HepG2 (cell line): ENCODE data around the gene UNC50. TPM values are rescaled to one million over a fixed set of nuclear protein-coding genes. Genes with fewer than 3 reads are reported as not detected.

Experiments
- GZF1 ChIP-seq: sonication (generic); formaldehyde crosslinking; IDR thresholded peaks from 2 replicates; pipeline ENCODE4 v1.5.1; 2020; ENCODE audit warnings: mild to moderate bottlenecking, missing genetic modification reagents
- HMG20A ChIP-seq: IDR thresholded peaks from 2 replicates; pipeline ENCODE4 v1.6.1; 2016; ENCODE audit warnings: borderline replicate concordance
- HNRNPH1 ChIP-seq: fragments of 200-400 bp; formaldehyde crosslinking; optimal IDR thresholded peaks from 2 replicates; pipeline ENCODE3; 2017; ENCODE audit warnings: mild to moderate bottlenecking, low read depth, low read length
- IRX3 ChIP-seq: sonication (generic); formaldehyde crosslinking; IDR thresholded peaks from 2 replicates; pipeline ENCODE4 v1.8.1; 2023; ENCODE audit warnings: mild to moderate bottlenecking, low read depth, missing genetic modification reagents, borderline replicate concordance
- KDM4B ChIP-seq: sonication (generic); formaldehyde crosslinking; IDR thresholded peaks from 2 replicates; pipeline ENCODE4 v1.4.0; 2020; ENCODE audit warnings: missing genetic modification reagents
- KLF12 ChIP-seq: sonication (generic); formaldehyde crosslinking; IDR thresholded peaks from 2 replicates; pipeline ENCODE4 v1.4.0; 2020; ENCODE audit warnings: missing genetic modification reagents, borderline replicate concordance
- KMT2B ChIP-seq: IDR thresholded peaks from 2 replicates; pipeline ENCODE4 v1.6.1; 2016; ENCODE audit warnings: missing genetic modification reagents, missing compliant biosample characterization
- NFATC3 ChIP-seq: sonication (generic); formaldehyde crosslinking; IDR thresholded peaks from 2 replicates; pipeline ENCODE4 v1.5.1; 2020; ENCODE audit warnings: mild to moderate bottlenecking, missing genetic modification reagents
- POLR2A ChIP-seq, 2 experiments: IDR thresholded peaks; 2 replicates each; pipeline ENCODE4 v1.6.1; 2011; ENCODE audit warnings: low read depth in 2 of 2, low read length in 2 of 2, mild to moderate bottlenecking in 1 of 2, moderate library complexity in 1 of 2; ENCODE audit not compliant: insufficient read depth in 1 of 2
- RORA ChIP-seq: sonication (generic); formaldehyde crosslinking; IDR thresholded peaks from 2 replicates; pipeline ENCODE4 v1.5.0; 2020; ENCODE audit warnings: mild to moderate bottlenecking, missing genetic modification reagents, moderate library complexity
- RXRB ChIP-seq: IDR thresholded peaks from 2 replicates; pipeline ENCODE4 v1.6.1; 2016; ENCODE audit warnings: borderline replicate concordance, missing genetic modification reagents, missing compliant biosample characterization
- ZNF12 ChIP-seq: sonication (generic); formaldehyde crosslinking; IDR thresholded peaks from 2 replicates; pipeline ENCODE4 v1.5.0; 2020; ENCODE audit warnings: missing genetic modification reagents
- ZNF432 ChIP-seq: sonication (generic); formaldehyde crosslinking; IDR thresholded peaks from 2 replicates; pipeline ENCODE4 v1.5.0; 2020; ENCODE audit warnings: missing genetic modification reagents, mild to moderate bottlenecking, borderline replicate concordance
- ZNF713 ChIP-seq: sonication (generic); formaldehyde crosslinking; IDR thresholded peaks from 2 replicates; pipeline ENCODE4 v1.4.0; 2020; ENCODE audit warnings: mild to moderate bottlenecking, missing genetic modification reagents
- ZNF772 ChIP-seq: sonication (generic); formaldehyde crosslinking; IDR thresholded peaks from 2 replicates; pipeline ENCODE4 v1.5.0; 2020; ENCODE audit warnings: mild to moderate bottlenecking, missing genetic modification reagents
- ZSCAN21 ChIP-seq: sonication (generic); formaldehyde crosslinking; IDR thresholded peaks from 2 replicates; pipeline ENCODE4 v1.8.0; 2022; ENCODE audit warnings: mild to moderate bottlenecking, missing genetic modification reagents, moderate library complexity, borderline replicate concordance
- ZSCAN9 ChIP-seq: IDR thresholded peaks from 2 replicates; pipeline ENCODE4 v1.6.1; 2016; ENCODE audit warnings: borderline replicate concordance
- polyA plus RNA-seq, 8 experiments: library from polyadenylated mRNA; depleted of rRNA in 3 of 8; stranded (reverse) in 7 of 8; unstranded in 1 of 8; fragments of >200 nt; fragmentation: Illumina TruSeq in 4 of 8; extraction: Trizol in 4 of 8; gene quantifications; 2 replicates each; pipeline versions ENCODE4 v1.2.1 to v1.2.3, GENCODE V29; 2011 to 2016; ENCODE audit warnings: low read depth in 4 of 8, missing spikeins in 1 of 8, mixed read lengths in 1 of 8; ENCODE audit not compliant: insufficient read depth in 1 of 8
- total RNA-seq, 5 experiments: library from RNA; depleted of rRNA; stranded (reverse); fragments of >200 nt; fragmentation: Illumina TruSeq; extraction: Trizol; gene quantifications; 2 replicates each; pipeline ENCODE4 v1.2.3, GENCODE V29; 2016; ENCODE audit warnings: low read depth in 1 of 5
- TF ChIP-seq, protein P1 (sequence below): sonication (generic); formaldehyde crosslinking; IDR thresholded peaks from 2 replicates; pipeline ENCODE4 v1.4.0; 2020; ENCODE audit warnings: missing genetic modification reagents
- TF ChIP-seq, protein P2 (sequence below): sonication (generic); formaldehyde crosslinking; IDR thresholded peaks from 2 replicates; pipeline ENCODE4 v1.8.0; 2023; ENCODE audit warnings: mild to moderate bottlenecking, missing genetic modification reagents
- TF ChIP-seq, protein P3 (sequence below): IDR thresholded peaks from 2 replicates; pipeline ENCODE4 v1.6.1; 2016; ENCODE audit warnings: missing compliant biosample characterization, missing genetic modification reagents, borderline replicate concordance
- TF ChIP-seq, protein P4 (sequence below): sonication (generic); formaldehyde crosslinking; IDR thresholded peaks from 2 replicates; pipeline ENCODE4 v1.8.0; 2022; ENCODE audit warnings: missing genetic modification reagents, low read depth, mild to moderate bottlenecking, borderline replicate concordance
- TF ChIP-seq, protein P5 (sequence below): sonication (generic); formaldehyde crosslinking; IDR thresholded peaks from 2 replicates; pipeline ENCODE4 v1.4.0; 2020; ENCODE audit warnings: missing genetic modification reagents, borderline replicate concordance

UNC50 gene
- total and polyA plus RNA-seq, 2 of the 13 experiments (the other 11 are each of a cell fraction or from before 2014, with no cell fraction given), result 92.6 to 95.6 TPM

DNA sequence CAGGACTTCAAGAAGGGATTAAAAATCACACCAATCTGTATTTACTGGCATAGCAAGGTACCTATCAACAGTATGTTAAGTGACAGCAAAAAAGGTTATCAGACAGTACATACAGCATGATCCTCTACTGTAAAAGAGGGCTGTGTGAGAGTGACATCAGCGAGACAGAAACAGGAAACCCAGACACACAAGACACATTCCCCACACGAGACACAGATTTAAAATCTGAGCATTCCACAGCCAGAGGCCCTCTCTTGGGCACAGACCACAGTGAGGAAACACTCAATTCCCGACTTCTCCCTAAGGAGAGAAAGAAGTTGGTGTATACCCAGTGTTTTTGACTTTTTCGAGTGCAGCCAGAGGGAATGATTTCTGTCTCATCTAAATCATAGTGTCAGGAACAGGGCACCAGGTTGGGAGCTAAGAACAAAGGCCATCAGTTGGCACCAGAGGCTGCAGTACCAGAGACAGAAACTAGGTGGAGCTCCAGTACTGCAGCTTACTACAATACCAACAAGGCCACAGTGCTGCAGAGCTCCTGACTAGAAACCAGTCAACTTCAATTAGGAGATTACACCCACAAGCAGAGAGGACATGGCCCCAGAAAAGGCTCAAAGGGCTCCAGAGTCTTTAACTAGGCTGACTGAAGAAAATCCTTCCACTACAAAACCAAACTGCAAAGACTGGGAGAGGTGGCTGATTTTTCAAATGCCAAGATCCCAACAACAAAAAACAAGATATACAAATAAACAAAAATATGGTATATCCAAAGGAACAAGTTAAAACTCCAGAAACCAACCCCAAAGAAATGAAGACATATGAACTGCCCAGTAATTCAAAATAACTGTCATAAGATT, 41.0 kb downstream of the UNC50 start (continued):
- TF ChIP-seq RXRB (CRISPR knock-in tag), result 0 out of 2 replicates have a peak, but pooled peaks have one; percentile 20
- TF ChIP-seq HMG20A (CRISPR knock-in tag), result no peak
- TF ChIP-seq RORA (CRISPR knock-in tag), result no peak
- TF ChIP-seq, protein P1, sequence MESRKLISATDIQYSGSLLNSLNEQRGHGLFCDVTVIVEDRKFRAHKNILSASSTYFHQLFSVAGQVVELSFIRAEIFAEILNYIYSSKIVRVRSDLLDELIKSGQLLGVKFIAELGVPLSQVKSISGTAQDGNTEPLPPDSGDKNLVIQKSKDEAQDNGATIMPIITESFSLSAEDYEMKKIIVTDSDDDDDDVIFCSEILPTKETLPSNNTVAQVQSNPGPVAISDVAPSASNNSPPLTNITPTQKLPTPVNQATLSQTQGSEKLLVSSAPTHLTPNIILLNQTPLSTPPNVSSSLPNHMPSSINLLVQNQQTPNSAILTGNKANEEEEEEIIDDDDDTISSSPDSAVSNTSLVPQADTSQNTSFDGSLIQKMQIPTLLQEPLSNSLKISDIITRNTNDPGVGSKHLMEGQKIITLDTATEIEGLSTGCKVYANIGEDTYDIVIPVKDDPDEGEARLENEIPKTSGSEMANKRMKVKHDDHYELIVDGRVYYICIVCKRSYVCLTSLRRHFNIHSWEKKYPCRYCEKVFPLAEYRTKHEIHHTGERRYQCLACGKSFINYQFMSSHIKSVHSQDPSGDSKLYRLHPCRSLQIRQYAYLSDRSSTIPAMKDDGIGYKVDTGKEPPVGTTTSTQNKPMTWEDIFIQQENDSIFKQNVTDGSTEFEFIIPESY (CRISPR knock-in tag), result no peak
- TF ChIP-seq POLR2A (IDR thresholded peaks at IDR 0.05; ENCODE audit: insufficient read depth in 1 of 2, low read depth in 2 of 2, low read length in 2 of 2), result no peak
- TF ChIP-seq, protein P2, sequence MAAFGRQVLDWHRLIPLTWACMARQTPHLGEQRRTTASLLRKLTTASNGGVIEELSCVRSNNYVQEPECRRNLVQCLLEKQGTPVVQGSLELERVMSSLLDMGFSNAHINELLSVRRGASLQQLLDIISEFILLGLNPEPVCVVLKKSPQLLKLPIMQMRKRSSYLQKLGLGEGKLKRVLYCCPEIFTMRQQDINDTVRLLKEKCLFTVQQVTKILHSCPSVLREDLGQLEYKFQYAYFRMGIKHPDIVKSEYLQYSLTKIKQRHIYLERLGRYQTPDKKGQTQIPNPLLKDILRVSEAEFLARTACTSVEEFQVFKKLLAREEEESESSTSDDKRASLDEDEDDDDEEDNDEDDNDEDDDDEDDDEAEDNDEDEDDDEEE (CRISPR knock-in tag), result no peak
- TF ChIP-seq KLF12 (CRISPR knock-in tag), result no peak
- peak; percentile 57; the same call in 1 of the 2 replicates for TF ChIP-seq KDM4B
- TF ChIP-seq, protein P3, sequence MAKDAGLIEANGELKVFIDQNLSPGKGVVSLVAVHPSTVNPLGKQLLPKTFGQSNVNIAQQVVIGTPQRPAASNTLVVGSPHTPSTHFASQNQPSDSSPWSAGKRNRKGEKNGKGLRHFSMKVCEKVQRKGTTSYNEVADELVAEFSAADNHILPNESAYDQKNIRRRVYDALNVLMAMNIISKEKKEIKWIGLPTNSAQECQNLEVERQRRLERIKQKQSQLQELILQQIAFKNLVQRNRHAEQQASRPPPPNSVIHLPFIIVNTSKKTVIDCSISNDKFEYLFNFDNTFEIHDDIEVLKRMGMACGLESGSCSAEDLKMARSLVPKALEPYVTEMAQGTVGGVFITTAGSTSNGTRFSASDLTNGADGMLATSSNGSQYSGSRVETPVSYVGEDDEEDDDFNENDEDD (CRISPR knock-in tag), result no peak
- TF ChIP-seq ZNF772, result no peak
- TF ChIP-seq ZSCAN21 (CRISPR knock-in tag), result no peak
- no peak for TF ChIP-seq HNRNPH1
- TF ChIP-seq, protein P4, sequence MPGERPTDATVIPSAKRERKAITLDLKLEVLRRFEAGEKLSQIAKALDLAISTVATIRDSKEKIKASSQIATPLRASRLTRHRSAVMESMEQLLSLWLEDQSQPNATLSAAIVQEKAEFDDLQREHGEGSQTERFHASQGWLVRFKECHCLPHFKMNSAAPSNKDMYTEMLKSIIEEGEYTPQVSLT (CRISPR knock-in tag), result no peak
- no peak for TF ChIP-seq ZNF432 (CRISPR knock-in tag)
- 0 out of 2 replicates have a peak, but pooled peaks have one; percentile 21 for TF ChIP-seq KMT2B (CRISPR knock-in tag)
- no peak for TF ChIP-seq IRX3 (CRISPR knock-in tag)
- no peak for TF ChIP-seq ZNF12 (CRISPR knock-in tag)
- no peak; the same call in 1 of the 2 replicates for TF ChIP-seq ZSCAN9 (CRISPR knock-in tag)
- TF ChIP-seq, protein P5, sequence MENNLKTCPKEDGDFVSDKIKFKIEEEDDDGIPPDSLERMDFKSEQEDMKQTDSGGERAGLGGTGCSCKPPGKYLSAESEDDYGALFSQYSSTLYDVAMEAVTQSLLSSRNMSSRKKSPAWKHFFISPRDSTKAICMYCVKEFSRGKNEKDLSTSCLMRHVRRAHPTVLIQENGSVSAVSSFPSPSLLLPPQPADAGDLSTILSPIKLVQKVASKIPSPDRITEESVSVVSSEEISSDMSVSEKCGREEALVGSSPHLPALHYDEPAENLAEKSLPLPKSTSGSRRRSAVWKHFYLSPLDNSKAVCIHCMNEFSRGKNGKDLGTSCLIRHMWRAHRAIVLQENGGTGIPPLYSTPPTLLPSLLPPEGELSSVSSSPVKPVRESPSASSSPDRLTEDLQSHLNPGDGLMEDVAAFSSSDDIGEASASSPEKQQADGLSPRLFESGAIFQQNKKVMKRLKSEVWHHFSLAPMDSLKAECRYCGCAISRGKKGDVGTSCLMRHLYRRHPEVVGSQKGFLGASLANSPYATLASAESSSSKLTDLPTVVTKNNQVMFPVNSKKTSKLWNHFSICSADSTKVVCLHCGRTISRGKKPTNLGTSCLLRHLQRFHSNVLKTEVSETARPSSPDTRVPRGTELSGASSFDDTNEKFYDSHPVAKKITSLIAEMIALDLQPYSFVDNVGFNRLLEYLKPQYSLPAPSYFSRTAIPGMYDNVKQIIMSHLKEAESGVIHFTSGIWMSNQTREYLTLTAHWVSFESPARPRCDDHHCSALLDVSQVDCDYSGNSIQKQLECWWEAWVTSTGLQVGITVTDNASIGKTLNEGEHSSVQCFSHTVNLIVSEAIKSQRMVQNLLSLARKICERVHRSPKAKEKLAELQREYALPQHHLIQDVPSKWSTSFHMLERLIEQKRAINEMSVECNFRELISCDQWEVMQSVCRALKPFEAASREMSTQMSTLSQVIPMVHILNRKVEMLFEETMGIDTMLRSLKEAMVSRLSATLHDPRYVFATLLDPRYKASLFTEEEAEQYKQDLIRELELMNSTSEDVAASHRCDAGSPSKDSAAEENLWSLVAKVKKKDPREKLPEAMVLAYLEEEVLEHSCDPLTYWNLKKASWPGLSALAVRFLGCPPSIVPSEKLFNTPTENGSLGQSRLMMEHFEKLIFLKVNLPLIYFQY, result 0 out of 2 replicates have a peak, but pooled peaks have one; percentile 52
- no peak for TF ChIP-seq ZNF713 (CRISPR knock-in tag)
- no peak for TF ChIP-seq GZF1 (CRISPR knock-in tag)
- TF ChIP-seq NFATC3 (CRISPR knock-in tag), result no peak
